Large intestine (tissue), 3 donors: Measurements from ENCODE around the gene CACNG6. TPM values are rescaled to one million over a fixed set of nuclear protein-coding genes. Genes with fewer than 3 reads are reported as not detected.

ENCODE experiments used
- DNase-seq, 2 donors: peaks; one replicate each; pipeline versions ENCODE4 v3.0.0 to v3.0.0-alpha.2; 2013
- H3K27ac ChIP-seq: one replicate; pipeline ENCODE4 v1.5.1; 2013; ENCODE audit warnings: low read length
- H3K27me3 ChIP-seq: 2 replicates; pipeline ENCODE4 v1.6.1; 2013; ENCODE audit warnings: low read length; ENCODE audit not compliant: control insufficient read depth, insufficient read depth
- H3K36me3 ChIP-seq: 2 replicates; pipeline ENCODE4 v1.6.1; 2013; ENCODE audit warnings: low read length; ENCODE audit not compliant: control insufficient read depth, insufficient read depth
- H3K4me1 ChIP-seq: one replicate; pipeline ENCODE4 v1.6.1; 2013; ENCODE audit warnings: low read length; ENCODE audit not compliant: control insufficient read depth, insufficient read depth
- H3K4me3 ChIP-seq: one replicate; pipeline ENCODE4 v1.5.1; 2013; ENCODE audit warnings: low read length
- H3K9me3 ChIP-seq: one replicate; pipeline ENCODE4 v1.6.1; 2013; ENCODE audit warnings: mild to moderate bottlenecking, low read depth, low read length, moderate library complexity; ENCODE audit not compliant: control insufficient read depth
- WGBS: methylation state at CpG from one replicate; pipeline ENCODE4 v1.1.5; 2013; ENCODE audit warnings: low lambda C conversion rate; ENCODE audit not compliant: insufficient coverage; 5-methylcytosine and 5-hydroxymethylcytosine counted together
- polyA plus RNA-seq: library from polyadenylated mRNA; unstranded; fragments of 120-200 nt; gene quantifications from one replicate; pipeline ENCODE4 v1.2.1, GENCODE V29; 2013

CACNG6 gene
- polyA plus RNA-seq, 1 donor, result 0.04 TPM

DNA sequence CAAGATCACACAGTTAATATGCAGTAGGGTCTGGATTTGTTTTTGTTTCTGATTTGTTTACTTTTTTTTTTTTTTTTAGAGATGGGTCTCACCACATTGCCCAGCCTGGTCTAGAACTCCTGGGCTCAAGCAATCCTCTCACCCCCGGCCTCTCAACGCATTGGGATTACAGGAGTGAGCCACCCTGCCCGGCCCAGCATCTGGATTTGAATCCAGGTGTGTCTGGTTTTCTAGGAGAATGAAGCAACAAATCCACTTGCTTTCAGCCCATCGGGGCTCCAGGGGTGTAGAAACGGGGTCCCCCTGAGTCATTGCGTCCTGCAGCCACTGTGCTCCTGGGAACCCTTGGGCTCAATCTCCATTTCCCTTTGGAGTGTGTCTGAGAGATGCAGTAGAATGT lies 22.1 kb upstream of the CACNG6 start:
- no peak overlapping the region for H3K27ac ChIP-seq
- no peaks in the 10 kb centered on the region for H3K36me3 ChIP-seq
- no CpG with 5 or more reads among the region's 6 CpGs for WGBS
- H3K4me3 ChIP-seq, result no peak overlapping the region
- H3K4me1 ChIP-seq, result no peaks in the 10 kb centered on the region
- DNase-seq, result no peak
- H3K9me3 ChIP-seq, result no peaks in the 10 kb centered on the region
- peaks cover 10% of the 10 kb centered on the region for H3K27me3 ChIP-seq

DNA sequence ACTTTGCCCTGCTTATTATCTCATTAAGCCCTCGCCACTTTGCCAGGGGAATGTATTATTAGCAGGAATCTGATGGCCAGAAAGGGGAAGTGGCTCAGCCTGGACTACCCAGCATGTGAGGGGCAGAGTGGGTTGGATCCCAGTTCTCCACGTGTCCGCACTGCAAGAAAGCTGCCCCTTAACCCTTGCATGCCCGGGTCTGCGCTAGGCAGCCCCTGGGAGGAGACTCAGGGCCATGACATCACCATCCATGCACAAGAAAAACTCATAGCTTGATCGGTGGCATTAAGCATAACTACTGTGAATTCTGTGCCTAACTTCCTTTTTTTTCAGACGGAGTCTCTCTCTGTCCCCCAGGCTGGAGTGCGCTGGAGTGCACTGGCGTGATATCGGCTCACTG lies 19.8 kb upstream of the CACNG6 start:
- Histone ChIP-seq H3K9me3 (no peaks in the 10 kb centered on the region), H3K4me1 (no peaks in the 10 kb centered on the region), H3K36me3 (no peaks in the 10 kb centered on the region), H3K4me3 (no peak overlapping the region), H3K27ac (no peak overlapping the region), H3K27me3 (no peaks in the 10 kb centered on the region)
- WGBS, result 93% methylated on average over 3 of the region's 10 CpGs
- no peak for DNase-seq

DNA sequence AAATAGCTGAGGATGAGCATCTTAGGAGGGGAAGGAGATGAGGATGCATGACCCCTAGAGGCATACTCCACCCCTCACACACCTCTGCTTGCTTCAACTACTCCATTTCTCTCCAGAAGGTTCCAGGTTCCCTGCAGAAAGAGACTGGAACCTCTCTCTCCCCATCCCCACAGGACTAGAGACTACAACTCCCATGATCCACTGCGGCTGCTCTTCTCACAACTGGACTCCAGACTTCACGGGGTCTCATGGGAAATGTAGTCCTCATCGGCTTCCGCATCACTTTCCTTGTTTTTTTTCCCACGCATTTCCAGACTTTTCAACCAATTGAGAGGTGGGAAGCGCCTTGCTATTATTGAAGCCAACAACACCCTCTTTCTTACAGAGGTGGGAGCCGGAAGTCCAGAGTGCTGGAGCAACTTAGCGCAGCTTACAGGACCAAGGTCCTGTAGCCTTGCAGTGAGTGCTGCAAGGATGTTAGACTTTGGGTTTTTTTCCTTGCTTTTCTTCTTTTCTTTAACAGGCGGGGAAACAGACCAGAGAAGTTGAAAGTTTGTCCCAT lies 13.9 kb upstream of the CACNG6 start:
- Histone ChIP-seq H3K27ac (no peak overlapping the region), H3K4me1 (peaks cover 19% of the 10 kb centered on the region), H3K36me3 (no peaks in the 10 kb centered on the region), H3K27me3 (peaks cover 51% of the 10 kb centered on the region), H3K9me3 (peaks cover 19% of the 10 kb centered on the region), H3K4me3 (no peak overlapping the region)
- peak; percentile 64 to 68 for DNase-seq
- WGBS, result no CpG with 5 or more reads among the region's 9 CpGs

DNA sequence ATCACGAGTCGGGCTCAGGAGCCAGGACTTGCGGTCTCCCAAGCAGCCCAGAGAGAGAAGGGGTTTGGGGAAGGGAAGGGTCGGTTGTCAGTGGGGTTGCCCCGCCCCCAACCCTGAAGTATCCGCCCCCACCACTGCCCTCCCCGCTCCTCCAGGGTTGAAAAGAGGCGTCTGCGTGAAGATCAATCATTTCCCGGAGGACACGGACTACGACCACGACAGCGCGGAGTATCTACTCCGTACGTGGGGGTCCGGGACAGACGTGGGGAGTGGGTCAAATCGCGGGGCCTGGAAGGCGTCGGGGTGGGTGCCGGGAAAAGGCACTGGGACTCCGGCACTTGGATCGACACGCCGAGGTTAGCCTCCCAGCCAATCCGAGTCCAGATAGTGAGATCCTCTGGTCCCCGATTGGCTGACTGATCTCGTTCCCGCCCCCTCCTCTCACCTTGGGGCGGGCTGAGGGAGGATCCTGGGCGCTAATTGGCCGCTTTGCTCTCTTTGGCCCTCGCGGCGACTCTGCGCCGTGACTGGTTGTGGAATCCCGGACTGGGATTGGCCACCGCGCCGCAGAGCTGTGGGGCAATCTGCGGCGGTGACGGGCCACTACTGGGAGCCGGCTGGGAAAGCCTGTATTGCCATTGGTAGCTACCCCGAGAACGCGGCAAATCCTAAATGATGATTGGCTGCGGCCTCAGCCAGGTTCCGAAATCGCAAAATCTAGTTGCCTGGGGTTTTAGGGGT lies 13.3 kb upstream of the CACNG6 start:
- Histone ChIP-seq H3K4me3 (no peak overlapping the region), H3K9me3 (peaks cover 19% of the 10 kb centered on the region), H3K4me1 (peaks cover 19% of the 10 kb centered on the region), H3K36me3 (no peaks in the 10 kb centered on the region), H3K27ac (no peak overlapping the region), H3K27me3 (peaks cover 52% of the 10 kb centered on the region)
- WGBS, result no CpG with 5 or more reads among the region's 54 CpGs
- DNase-seq, result peak in 1 of 2 donors; percentile 11

DNA sequence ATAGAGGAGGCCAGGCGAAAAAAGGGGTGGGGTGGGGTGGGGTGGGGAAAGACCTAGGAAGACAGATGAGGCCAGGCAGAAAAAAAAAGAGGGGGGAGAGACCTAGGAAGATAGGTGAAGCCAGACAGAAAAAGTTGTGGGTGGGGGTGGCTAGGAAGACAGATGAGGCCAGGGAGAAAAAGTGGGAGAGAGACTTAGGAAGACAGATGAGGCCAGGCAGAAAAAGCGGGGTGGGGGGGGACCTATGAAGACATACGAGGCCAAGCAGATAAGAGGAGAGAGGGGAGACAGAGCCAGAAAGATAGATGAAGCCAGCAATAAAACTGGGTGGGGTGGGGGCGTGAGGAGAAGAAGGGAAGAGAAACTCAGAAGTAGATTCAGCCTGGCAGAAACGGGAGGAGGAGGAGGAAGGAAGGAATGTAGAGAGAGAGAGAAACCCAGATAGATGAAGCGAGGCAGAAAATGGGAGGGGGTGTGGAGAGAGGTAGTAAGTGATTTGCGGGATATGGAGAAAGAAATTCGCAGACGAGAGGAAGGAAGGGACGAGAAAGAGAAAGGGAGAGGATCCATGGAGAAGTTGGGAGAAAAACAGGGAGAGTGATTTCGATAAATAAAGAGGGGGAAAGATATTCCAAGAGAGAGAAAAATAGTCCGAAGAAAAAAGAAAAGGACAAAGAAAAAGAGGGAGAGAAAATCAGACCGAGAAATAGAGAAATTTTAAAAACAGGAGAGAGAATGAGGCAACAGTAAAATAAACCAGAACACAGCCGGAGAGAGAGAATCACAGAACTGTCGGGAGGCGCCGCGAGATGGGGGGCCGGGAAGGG lies 12.2 kb upstream of the CACNG6 start:
- no peak overlapping the region for H3K4me3 ChIP-seq
- H3K36me3 ChIP-seq, result no peaks in the 10 kb centered on the region
- peaks cover 19% of the 10 kb centered on the region for H3K4me1 ChIP-seq
- 0% methylated on average over 10 of the region's 19 CpGs for WGBS
- DNase-seq, result no peak
- peaks cover 62% of the 10 kb centered on the region for H3K27me3 ChIP-seq
- no peak overlapping the region for H3K27ac ChIP-seq
- H3K9me3 ChIP-seq, result peaks cover 22% of the 10 kb centered on the region

DNA sequence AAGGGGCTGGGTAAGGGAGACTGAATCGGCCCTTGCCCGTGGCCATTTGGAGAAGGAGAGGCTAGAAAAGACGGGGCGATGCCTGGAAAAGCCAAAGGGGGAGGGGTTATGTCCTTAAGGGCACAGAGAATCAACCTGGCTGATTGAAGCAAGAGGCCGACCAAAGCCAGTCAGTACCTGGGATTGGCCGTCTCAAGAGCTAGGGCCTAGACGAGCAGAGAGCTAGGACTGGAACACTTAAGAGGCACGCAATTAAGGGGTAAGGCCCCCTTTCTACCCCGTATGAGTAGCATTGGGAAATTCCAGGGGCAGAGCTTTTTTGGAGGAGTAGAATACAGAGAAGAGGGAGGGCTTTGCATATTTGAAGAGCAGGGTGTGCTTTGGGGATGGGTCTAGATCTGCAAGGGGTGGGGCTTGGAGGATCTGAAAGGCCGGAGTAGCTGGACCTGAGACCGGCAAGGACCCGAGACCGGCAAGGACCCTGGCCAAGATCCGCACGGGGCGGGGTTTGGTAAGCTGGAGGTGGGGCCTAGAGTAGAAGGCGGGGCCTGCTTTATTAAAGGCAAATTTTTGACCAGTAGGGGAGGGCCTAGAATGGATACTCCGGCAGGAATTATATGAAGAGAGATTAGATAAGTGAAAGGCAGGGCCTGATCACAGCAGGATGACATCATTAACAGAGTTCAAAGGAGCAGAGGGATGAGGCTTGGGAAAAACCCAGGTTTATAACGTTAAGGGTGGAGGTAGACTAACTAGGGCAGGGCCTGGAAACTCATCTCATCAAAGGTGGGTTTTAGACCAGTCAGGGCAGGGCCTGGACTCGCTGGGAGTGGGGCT lies 10.7 kb upstream of the CACNG6 start:
- peak; percentile 77 to 87 for DNase-seq
- no peak overlapping the region for H3K4me3 ChIP-seq
- peaks cover 19% of the 10 kb centered on the region for H3K4me1 ChIP-seq
- peaks cover 74% of the 10 kb centered on the region for H3K27me3 ChIP-seq
- H3K9me3 ChIP-seq, result peaks cover 22% of the 10 kb centered on the region
- no peaks in the 10 kb centered on the region for H3K36me3 ChIP-seq
- 3% methylated on average over 6 of the region's 20 CpGs for WGBS
- no peak overlapping the region for H3K27ac ChIP-seq

DNA sequence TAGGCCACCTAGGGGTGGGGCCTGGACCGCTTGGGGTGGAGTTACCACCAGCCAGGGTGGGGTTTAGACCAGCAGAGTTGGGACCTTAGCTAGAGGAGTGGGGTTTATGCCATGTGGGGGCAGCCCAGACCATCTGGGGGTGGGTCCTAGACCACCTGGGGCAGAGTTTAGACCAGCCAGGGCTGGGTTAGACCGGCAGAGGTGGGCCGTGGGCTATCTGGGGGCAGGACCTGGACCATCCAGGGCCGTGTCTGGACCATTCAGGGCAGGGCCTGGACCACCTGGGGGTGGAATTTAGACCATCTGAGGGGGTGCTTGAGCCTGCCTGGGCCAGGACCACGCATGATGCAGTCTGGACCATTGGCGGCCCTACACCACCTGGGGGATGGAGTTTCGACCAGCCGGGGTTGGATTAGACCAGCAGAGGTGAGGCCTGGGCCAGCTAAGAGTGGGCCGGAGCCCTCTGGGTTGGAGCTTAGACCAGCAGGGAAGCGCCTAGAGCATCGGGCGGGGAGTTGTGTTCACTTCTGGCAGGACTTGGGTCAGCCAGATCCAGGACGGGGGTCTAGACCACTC lies 10.0 kb upstream of the CACNG6 start:
- Histone ChIP-seq H3K9me3 (peaks cover 22% of the 10 kb centered on the region), H3K27me3 (peaks cover 74% of the 10 kb centered on the region), H3K27ac (no peak overlapping the region), H3K4me1 (peaks cover 19% of the 10 kb centered on the region), H3K36me3 (no peaks in the 10 kb centered on the region), H3K4me3 (no peak overlapping the region)
- no peak for DNase-seq
- WGBS, result no CpG with 5 or more reads among the region's 13 CpGs

DNA sequence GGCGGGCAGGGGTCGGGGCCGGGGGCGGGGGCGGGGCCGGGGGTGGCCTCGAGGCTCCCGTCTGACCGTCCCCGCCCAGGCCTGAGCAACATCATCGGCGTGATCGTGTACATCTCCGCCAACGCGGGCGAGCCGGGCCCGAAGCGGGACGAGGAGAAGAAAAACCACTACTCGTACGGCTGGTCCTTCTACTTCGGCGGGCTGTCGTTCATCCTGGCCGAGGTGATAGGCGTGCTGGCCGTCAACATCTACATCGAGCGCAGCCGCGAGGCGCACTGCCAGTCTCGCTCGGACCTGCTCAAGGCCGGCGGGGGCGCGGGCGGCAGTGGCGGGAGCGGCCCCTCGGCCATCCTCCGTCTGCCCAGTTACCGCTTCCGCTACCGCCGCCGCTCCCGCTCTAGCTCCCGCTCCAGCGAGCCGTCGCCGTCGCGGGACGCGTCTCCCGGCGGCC lies 9.4 kb upstream of the CACNG6 start:
- peaks cover 22% of the 10 kb centered on the region for H3K9me3 ChIP-seq
- no peak overlapping the region for H3K4me3 ChIP-seq
- peak in 1 of 2 donors; percentile 39 for DNase-seq
- no CpG with 5 or more reads among the region's 62 CpGs for WGBS
- H3K36me3 ChIP-seq, result no peaks in the 10 kb centered on the region
- no peak overlapping the region for H3K27ac ChIP-seq
- H3K27me3 ChIP-seq, result peaks cover 72% of the 10 kb centered on the region
- H3K4me1 ChIP-seq, result peaks cover 19% of the 10 kb centered on the region

DNA sequence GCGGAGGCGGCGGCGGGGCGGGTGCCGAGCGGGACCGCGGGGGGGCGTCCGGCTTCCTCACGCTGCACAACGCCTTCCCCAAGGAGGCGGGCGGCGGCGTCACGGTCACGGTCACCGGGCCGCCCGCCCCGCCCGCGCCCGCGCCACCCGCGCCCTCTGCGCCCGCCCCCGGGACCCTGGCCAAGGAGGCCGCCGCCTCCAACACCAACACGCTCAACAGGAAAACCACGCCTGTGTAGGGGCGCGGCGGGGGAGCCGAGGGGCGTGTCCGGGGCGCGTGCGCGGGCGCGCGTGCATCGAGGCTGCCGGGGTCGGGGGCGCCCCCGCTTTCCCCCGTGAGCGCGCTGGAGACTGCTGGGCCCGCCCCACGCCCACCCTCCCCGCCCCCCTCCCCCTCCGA lies 8.8 kb upstream of the CACNG6 start:
- Histone ChIP-seq H3K27me3 (peaks cover 68% of the 10 kb centered on the region), H3K4me3 (no peak overlapping the region), H3K4me1 (peaks cover 18% of the 10 kb centered on the region), H3K9me3 (peaks cover 22% of the 10 kb centered on the region), H3K36me3 (no peaks in the 10 kb centered on the region), H3K27ac (no peak overlapping the region)
- peak in 1 of 2 donors; percentile 45 for DNase-seq
- WGBS, result no CpG with 5 or more reads among the region's 61 CpGs
